ENCODE measurements around the gene CDCA3. TPM values are rescaled to one million over a fixed set of nuclear protein-coding genes. Genes with fewer than 3 reads are reported as not detected.

The CDCA3 gene
- total RNA-seq, 1 experiment from 2014 or later = 92.0 TPM

DNA sequence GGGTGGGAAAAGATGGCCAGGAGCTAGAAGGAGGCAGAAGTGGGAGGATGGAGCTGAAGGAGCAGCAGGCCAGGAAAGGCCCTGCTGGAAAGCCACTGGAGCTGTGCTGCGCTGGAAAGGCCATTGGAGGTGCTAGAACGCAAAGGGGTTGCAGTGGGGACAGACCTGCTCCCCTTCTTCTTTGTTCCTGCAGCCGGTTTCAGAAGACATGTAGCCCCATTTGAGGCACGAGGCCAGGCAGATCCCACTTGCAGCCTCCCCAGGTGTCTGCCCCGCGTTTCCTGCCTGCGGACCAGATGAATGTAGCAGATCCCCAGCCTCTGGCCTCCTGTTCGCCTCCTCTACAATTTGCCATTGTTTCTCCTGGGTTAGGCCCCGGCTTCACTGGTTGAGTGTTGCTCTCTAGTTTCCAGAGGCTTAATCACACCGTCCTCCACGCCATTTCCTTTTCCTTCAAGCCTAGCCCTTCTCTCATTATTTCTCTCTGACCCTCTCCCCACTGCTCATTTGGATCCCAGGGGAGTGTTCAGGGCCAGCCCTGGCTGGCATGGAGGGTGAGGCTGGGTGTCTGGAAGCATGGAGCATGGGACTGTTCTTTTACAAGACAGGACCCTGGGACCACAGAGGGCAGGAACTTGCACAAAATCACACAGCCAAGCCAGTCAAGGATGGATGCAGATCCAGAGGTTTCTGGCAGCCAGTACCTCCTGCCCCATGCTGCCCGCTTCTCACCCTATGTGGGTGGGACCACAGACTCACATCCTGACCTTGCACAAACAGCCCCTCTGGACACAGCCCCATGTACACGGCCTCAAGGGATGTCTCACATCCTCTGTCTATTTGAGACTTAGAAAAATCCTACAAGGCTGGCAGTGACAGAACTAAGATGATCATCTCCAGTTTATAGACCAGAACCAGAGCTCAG, 31.7 kb downstream of the CDCA3 start:
- intact Hi-C loops (cut with micrococcal nuclease) = no loop called here
- H4K20me1 ChIP-seq (ENCODE audit: low read length) = no peaks in the 10 kb centered on the region
- no peaks in the 10 kb centered on the region for H3K36me3 ChIP-seq (ENCODE audit: low read depth, low read length)
- TF ChIP-seq EZH2 (IDR thresholded peaks at IDR 0.05; ENCODE audit: low read length, unreplicated experiment) (no peak), EZH2phosphoT487 (IDR thresholded peaks at IDR 0.05; ENCODE audit: borderline replicate concordance, low read length) (no peak)
- TF ChIP-seq, protein P1, sequence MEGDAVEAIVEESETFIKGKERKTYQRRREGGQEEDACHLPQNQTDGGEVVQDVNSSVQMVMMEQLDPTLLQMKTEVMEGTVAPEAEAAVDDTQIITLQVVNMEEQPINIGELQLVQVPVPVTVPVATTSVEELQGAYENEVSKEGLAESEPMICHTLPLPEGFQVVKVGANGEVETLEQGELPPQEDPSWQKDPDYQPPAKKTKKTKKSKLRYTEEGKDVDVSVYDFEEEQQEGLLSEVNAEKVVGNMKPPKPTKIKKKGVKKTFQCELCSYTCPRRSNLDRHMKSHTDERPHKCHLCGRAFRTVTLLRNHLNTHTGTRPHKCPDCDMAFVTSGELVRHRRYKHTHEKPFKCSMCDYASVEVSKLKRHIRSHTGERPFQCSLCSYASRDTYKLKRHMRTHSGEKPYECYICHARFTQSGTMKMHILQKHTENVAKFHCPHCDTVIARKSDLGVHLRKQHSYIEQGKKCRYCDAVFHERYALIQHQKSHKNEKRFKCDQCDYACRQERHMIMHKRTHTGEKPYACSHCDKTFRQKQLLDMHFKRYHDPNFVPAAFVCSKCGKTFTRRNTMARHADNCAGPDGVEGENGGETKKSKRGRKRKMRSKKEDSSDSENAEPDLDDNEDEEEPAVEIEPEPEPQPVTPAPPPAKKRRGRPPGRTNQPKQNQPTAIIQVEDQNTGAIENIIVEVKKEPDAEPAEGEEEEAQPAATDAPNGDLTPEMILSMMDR (conservative IDR thresholded peaks at IDR 0.05; ENCODE audit: low read depth, low read length) = no peak
- H3K9ac ChIP-seq (ENCODE audit: low read length) = no peak overlapping the region
- CTCF ChIA-PET = no interaction called here
- no peaks in the 10 kb centered on the region for H3K9me2 ChIP-seq (replicated peaks; ENCODE audit: low read length)
- DNase-seq (no peak), ATAC-seq (no peak; the same call in 1 of the 2 replicates)
- H2AFZ ChIP-seq (ENCODE audit: low read length) = no peak overlapping the region
- no peaks in the 10 kb centered on the region for H3K27me3 ChIP-seq (ENCODE audit: low read length)
- H3K79me2 ChIP-seq (ENCODE audit: low read length) = no peaks in the 10 kb centered on the region
- H3K4me2 ChIP-seq (ENCODE audit: low read length) = no peak overlapping the region
- BruUV-seq (replicated peaks) = no TSS peak
- POLR2A ChIA-PET (ENCODE audit: unreplicated experiment) = no interaction called here
- H3K9me3 ChIP-seq (ENCODE audit: low read length) = no peaks in the 10 kb centered on the region
- no peaks in the 10 kb centered on the region for H3K4me1 ChIP-seq (ENCODE audit: insufficient read depth, low read length)
- no peak overlapping the region for H3K4me3 ChIP-seq (ENCODE audit: low read length)
- no peak overlapping the region for H3K27ac ChIP-seq (ENCODE audit: low read length)
- no peaks in the 10 kb centered on the region for H3F3A ChIP-seq (ENCODE audit: low read length, unreplicated experiment)

DNA sequence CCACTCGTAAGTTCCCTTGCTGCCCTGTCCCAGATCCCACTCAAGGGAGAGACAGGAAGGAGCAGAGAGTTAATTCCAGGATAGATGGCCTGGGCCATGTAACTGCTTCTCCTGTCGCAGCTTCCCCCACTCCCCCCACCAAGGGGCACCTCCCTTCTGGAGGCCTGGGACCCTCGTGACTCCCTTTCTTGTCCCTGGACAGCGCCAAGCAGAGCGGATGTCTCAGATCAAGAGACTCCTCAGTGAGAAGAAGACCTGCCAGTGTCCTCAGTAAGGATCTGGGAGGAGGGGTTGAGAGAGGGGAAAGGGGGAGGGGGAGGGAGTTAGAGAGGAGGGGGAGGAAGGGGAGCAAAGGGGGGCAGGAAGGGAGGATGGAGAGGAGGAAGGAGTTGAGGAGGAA, 32.4 kb downstream of the CDCA3 start:
- Histone ChIP-seq H3K9me2 (replicated peaks; ENCODE audit: low read length) (no peaks in the 10 kb centered on the region), H3K4me3 (ENCODE audit: low read length) (no peak overlapping the region), H3K9me3 (ENCODE audit: low read length) (no peaks in the 10 kb centered on the region), H3K79me2 (ENCODE audit: low read length) (no peaks in the 10 kb centered on the region), H4K20me1 (ENCODE audit: low read length) (no peaks in the 10 kb centered on the region), H3K36me3 (ENCODE audit: low read depth, low read length) (no peaks in the 10 kb centered on the region), H3K4me1 (ENCODE audit: insufficient read depth, low read length) (no peaks in the 10 kb centered on the region), H3F3A (ENCODE audit: low read length, unreplicated experiment) (no peaks in the 10 kb centered on the region), H3K9ac (ENCODE audit: low read length) (no peak overlapping the region), H2AFZ (ENCODE audit: low read length) (no peak overlapping the region), H3K4me2 (ENCODE audit: low read length) (no peak overlapping the region), H3K27me3 (ENCODE audit: low read length) (no peaks in the 10 kb centered on the region), H3K27ac (ENCODE audit: low read length) (no peak overlapping the region)
- CTCF ChIA-PET = no interaction called here
- ATAC-seq (no peak), DNase-seq (no peak)
- POLR2A ChIA-PET (ENCODE audit: unreplicated experiment) = no interaction called here
- intact Hi-C loops (cut with micrococcal nuclease) = no loop called here
- TF ChIP-seq, protein P1 (conservative IDR thresholded peaks at IDR 0.05; ENCODE audit: low read depth, low read length) = no peak
- TF ChIP-seq EZH2 (IDR thresholded peaks at IDR 0.05; ENCODE audit: low read length, unreplicated experiment) (no peak), EZH2phosphoT487 (IDR thresholded peaks at IDR 0.05; ENCODE audit: borderline replicate concordance, low read length) (no peak)
- no TSS peak for BruUV-seq (replicated peaks)

DNA sequence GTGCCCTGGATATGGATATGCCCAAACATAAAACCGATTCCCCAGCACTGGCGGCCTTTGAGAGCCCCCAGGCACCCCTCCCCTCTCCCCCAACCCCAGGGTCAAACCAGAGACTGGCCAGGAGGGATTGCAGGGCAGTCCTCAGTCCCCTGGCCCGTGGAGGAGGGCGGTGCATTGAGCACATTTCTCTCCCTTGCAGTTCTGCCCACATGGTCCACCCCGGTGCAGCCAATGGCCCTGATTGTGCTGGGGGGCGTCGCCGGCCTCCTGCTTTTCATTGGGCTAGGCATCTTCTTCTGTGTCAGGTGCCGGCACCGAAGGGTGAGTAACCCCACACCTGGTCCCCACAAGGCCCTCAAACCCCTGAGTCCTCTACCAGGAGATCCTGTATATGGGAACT, 32.9 kb downstream of the CDCA3 start:
- Histone ChIP-seq H2AFZ (ENCODE audit: low read length) (no peak overlapping the region), H3K36me3 (ENCODE audit: low read depth, low read length) (no peaks in the 10 kb centered on the region), H3K27me3 (ENCODE audit: low read length) (no peaks in the 10 kb centered on the region), H3K9ac (ENCODE audit: low read length) (no peak overlapping the region), H3K4me2 (ENCODE audit: low read length) (no peak overlapping the region), H3K9me3 (ENCODE audit: low read length) (no peaks in the 10 kb centered on the region), H3F3A (ENCODE audit: low read length, unreplicated experiment) (no peaks in the 10 kb centered on the region), H3K79me2 (ENCODE audit: low read length) (no peaks in the 10 kb centered on the region), H3K4me3 (ENCODE audit: low read length) (no peak overlapping the region), H3K9me2 (replicated peaks; ENCODE audit: low read length) (no peaks in the 10 kb centered on the region), H3K4me1 (ENCODE audit: insufficient read depth, low read length) (no peaks in the 10 kb centered on the region), H3K27ac (ENCODE audit: low read length) (no peak overlapping the region), H4K20me1 (ENCODE audit: low read length) (no peaks in the 10 kb centered on the region)
- intact Hi-C loops (cut with micrococcal nuclease) = no loop called here
- CTCF ChIA-PET = no interaction called here
- no TSS peak for BruUV-seq (replicated peaks)
- POLR2A ChIA-PET (ENCODE audit: unreplicated experiment) = no interaction called here
- ATAC-seq (no peak), DNase-seq (no peak)
- TF ChIP-seq EZH2phosphoT487 (IDR thresholded peaks at IDR 0.05; ENCODE audit: borderline replicate concordance, low read length) (no peak), EZH2 (IDR thresholded peaks at IDR 0.05; ENCODE audit: low read length, unreplicated experiment) (no peak)
- TF ChIP-seq, protein P1 (conservative IDR thresholded peaks at IDR 0.05; ENCODE audit: low read depth, low read length) = no peak

Data from PC-3 (cell line).